ENCODE measurements around the gene CERS4. TPM values are rescaled to one million over a fixed set of nuclear protein-coding genes. Genes with fewer than 3 reads are reported as not detected.

The CERS4 gene
- total and polyA plus RNA-seq, 2 of the 8 experiments (the other 6 are each of a cell fraction or from before 2014, with no cell fraction given), result 88.2 to 179 TPM

- TF ChIP-seq RNF2 (IDR thresholded peaks at IDR 0.05; ENCODE audit: borderline replicate concordance, low read depth, low read length, missing control alignments, poor library complexity, severe bottlenecking) (no peak), RAD21 (IDR thresholded peaks at IDR 0.05 in 1 of 2, conservative IDR thresholded peaks at IDR 0.05 in 1 of 2; ENCODE audit: low read depth in 2 of 2, low read length in 2 of 2) (no peak), SUZ12 (IDR thresholded peaks at IDR 0.05; ENCODE audit: low read length) (no peak)
Observed at GRCh38 chr19:8251025-8251472, 41.9 kb downstream of the CERS4 start (continued).
